Lung microvascular endothelial cell (primary cell): Measurements from ENCODE around the gene BICRA. TPM values are rescaled to one million over a fixed set of nuclear protein-coding genes. Genes with fewer than 3 reads are reported as not detected.
"Not testable (repeated sequence)": the region's sequence is repeated elsewhere in the genome, so short reads cannot be mapped to it uniquely, and the experiment has no call there.

ENCODE experiments used
- DNase-seq, 2 donors: peaks; one replicate each; pipeline versions ENCODE4 v3.0.0 to v3.0.0-alpha.2; 2010; ENCODE audit warnings: low read depth in 2 of 2
- total RNA-seq: library from RNA; depleted of rRNA; stranded (reverse); fragments of >200 nt; gene quantifications from 2 replicates; pipeline ENCODE4 v1.2.1, GENCODE V29; 2014

BICRA gene
- total RNA-seq, 1 donor from 2014 or later = 2.8 TPM

- no peak for DNase-seq
Observed at GRCh38 chr19:47630594-47630993, 21.7 kb downstream of the BICRA start.

GRCh38 chr19:47631681-47632446 is 22.9 kb downstream of the BICRA start:
- no peak for DNase-seq

GRCh38 chr19:47633517-47633916 is 24.6 kb downstream of the BICRA start:
- no peak for DNase-seq

GRCh38 chr19:47633996-47634395 is 25.1 kb downstream of the BICRA start:
- no peak for DNase-seq

- not testable (repeated sequence) for DNase-seq
Observed at GRCh38 chr19:47635152-47635754, 26.3 kb downstream of the BICRA start.

- no peak for DNase-seq
Observed at GRCh38 chr19:47637550-47637949, 28.6 kb downstream of the BICRA start.

GRCh38 chr19:47641891-47642485 is 33.1 kb downstream of the BICRA start:
- no peak for DNase-seq

GRCh38 chr19:47643281-47643680 is 34.3 kb downstream of the BICRA start:
- no peak for DNase-seq

- DNase-seq = no peak
Observed at GRCh38 chr19:47644199-47644598, 35.3 kb downstream of the BICRA start.

GRCh38 chr19:47644743-47645482 is 36.0 kb downstream of the BICRA start:
- peak in 1 of 2 donors; percentile 10 for DNase-seq

GRCh38 chr19:47646924-47647323 is 38.0 kb downstream of the BICRA start:
- no peak for DNase-seq

- DNase-seq = no peak
Observed at GRCh38 chr19:47649588-47649987, 40.7 kb downstream of the BICRA start.

- DNase-seq = no peak
Observed at GRCh38 chr19:47650700-47651099, 41.8 kb downstream of the BICRA start.

- DNase-seq = no peak
Observed at GRCh38 chr19:47651132-47651531, 42.2 kb downstream of the BICRA start.

- no peak for DNase-seq
Observed at GRCh38 chr19:47651691-47652090, 42.8 kb downstream of the BICRA start.

- DNase-seq = no peak
Observed at GRCh38 chr19:47652285-47652684, 43.4 kb downstream of the BICRA start.

GRCh38 chr19:47653856-47654255 is 44.9 kb downstream of the BICRA start:
- no peak for DNase-seq

- DNase-seq = no peak
Observed at GRCh38 chr19:47657719-47658118, 48.8 kb downstream of the BICRA start.

- DNase-seq = peak in 1 of 2 donors; percentile 81
Observed at GRCh38 chr19:47658431-47659348, 49.8 kb downstream of the BICRA start.

- no peak for DNase-seq
Observed at GRCh38 chr19:47660435-47660832, 51.5 kb downstream of the BICRA start.

GRCh38 chr19:47661161-47661560 is 52.2 kb downstream of the BICRA start:
- no peak for DNase-seq
